C4-2B (cell line): ENCODE measurements around the gene NFAM1.

ENCODE experiments used
- H3K27ac ChIP-seq: fragments of 450-650 bp; 2 replicates; pipeline ENCODE4 v1.5.1; 2017
- ZFX ChIP-seq: fragments of 450-650 bp; IDR thresholded peaks from 2 replicates; pipeline ENCODE4 v1.6.1; 2017
- TF ChIP-seq, protein P1 (sequence below): fragments of 450-650 bp; conservative IDR thresholded peaks from 2 replicates; pipeline ENCODE4 v1.5.1; 2017; ENCODE audit warnings: mild to moderate bottlenecking

The NFAM1 gene

DNA sequence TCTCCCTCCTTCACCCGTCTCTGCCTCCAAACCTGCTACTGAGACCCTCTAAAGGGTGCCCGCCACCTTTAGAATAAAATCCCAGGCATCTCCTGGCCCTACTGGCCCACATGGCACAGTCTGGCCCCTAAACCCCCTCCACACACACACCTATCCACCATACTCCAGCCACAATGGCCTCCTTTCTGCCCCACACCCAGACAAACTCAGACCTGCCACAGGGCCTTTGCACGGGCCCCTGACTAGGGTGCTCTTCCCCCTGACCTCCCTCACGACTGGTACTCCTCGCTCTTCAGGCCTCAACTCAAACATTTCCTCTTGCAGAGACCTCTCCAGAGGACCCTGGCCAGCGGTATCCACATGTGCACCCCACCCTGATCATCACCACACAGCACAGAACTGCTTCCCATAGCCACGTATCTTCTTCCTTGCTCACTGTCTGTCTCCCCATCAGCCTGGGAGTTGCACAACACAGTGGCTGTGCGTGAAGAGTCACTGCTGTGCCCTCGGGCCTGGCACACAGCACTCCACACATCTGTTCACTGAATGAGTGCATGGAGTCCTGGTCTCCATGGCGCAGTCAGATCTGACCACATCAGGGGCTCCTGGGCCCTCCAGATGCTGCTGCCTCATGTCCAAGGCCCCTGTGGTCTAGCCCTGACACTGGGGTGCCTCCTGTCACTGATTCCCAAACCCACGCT, 95.5 kb downstream of the NFAM1 start:
- no peak overlapping the region for H3K27ac ChIP-seq
- TF ChIP-seq ZFX = no peak
- TF ChIP-seq, protein P1, sequence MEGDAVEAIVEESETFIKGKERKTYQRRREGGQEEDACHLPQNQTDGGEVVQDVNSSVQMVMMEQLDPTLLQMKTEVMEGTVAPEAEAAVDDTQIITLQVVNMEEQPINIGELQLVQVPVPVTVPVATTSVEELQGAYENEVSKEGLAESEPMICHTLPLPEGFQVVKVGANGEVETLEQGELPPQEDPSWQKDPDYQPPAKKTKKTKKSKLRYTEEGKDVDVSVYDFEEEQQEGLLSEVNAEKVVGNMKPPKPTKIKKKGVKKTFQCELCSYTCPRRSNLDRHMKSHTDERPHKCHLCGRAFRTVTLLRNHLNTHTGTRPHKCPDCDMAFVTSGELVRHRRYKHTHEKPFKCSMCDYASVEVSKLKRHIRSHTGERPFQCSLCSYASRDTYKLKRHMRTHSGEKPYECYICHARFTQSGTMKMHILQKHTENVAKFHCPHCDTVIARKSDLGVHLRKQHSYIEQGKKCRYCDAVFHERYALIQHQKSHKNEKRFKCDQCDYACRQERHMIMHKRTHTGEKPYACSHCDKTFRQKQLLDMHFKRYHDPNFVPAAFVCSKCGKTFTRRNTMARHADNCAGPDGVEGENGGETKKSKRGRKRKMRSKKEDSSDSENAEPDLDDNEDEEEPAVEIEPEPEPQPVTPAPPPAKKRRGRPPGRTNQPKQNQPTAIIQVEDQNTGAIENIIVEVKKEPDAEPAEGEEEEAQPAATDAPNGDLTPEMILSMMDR = no peak

DNA sequence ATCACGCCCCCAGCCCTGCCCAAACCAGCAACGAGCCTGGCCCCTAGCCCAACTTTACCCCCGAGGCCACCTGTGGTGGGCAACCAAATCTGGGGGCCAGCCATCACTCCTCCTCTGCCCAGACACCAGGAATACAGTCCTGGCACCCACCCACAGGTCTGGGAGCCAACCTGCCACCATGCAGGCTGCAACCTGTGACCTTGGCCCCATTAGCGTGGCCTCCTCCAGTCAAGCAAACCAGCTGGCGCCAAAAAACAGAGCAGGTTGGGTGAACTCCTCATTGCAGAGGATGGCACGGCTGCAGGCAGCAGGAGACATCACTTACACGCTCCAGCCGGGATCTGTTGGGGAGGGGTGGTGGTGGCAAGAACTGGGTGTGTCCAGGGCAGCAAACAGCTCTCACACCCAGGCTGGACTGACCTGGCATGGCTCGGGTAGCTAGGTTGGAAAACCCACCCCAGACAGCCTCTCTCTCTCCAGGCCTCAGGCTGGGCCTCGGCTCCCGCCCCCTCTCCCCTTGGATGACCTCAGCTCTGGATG, 96.3 kb downstream of the NFAM1 start:
- H3K27ac ChIP-seq = no peak overlapping the region
- no peak for TF ChIP-seq ZFX
- TF ChIP-seq, protein P1 = no peak

DNA sequence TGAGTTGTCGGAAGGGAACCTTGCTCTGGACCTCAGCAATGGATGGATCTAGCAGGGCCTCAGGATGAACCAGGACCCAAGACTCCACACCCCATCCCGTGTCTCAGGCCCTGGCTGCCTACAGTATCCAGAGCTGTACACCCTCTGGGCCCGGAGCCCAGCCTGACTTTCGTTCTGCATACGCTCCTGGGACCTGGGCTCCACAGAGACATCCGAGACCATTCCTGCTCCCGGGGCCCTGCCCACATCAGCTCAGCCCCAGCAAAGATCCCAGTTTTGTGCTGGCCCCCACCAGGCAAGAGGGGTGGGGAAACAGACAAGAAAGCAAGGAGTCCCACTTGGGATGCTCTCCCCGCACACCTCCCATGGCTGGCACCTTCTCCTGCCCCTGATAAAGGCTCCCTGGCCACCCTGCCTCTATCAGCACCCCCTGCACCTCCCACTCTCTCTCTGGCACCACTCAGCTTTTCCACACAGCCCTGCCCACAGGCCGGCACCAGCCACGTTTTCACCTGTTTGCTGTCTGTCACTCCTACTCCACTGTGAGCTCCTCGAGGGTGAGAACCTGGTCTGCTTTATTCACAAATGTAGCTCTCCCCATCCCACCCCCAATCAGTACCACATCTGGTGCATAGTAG, 97.2 kb downstream of the NFAM1 start:
- H3K27ac ChIP-seq = no peak overlapping the region
- TF ChIP-seq, protein P1 = no peak
- no peak for TF ChIP-seq ZFX

DNA sequence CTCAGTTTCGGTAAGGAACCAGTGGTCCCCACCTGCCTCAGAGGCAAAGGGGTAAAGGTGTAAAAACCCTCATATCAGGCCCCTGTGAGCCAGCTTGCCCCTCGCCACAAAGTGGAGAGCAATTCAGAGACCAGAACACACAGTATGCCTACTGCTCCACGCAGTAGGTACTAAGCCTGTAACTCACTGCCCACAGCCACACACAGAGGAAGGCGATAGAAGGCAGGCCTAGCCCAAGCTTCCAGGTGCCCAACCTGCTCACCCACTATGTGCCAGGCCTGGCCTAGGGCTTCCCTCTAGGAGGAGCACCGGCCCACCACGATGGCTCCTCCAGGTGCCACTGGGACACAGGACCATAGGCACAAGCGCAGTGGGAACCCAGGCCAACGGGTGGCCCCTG, 98.7 kb downstream of the NFAM1 start:
- no peak for TF ChIP-seq ZFX
- TF ChIP-seq, protein P1 = no peak
- H3K27ac ChIP-seq = no peak overlapping the region

DNA sequence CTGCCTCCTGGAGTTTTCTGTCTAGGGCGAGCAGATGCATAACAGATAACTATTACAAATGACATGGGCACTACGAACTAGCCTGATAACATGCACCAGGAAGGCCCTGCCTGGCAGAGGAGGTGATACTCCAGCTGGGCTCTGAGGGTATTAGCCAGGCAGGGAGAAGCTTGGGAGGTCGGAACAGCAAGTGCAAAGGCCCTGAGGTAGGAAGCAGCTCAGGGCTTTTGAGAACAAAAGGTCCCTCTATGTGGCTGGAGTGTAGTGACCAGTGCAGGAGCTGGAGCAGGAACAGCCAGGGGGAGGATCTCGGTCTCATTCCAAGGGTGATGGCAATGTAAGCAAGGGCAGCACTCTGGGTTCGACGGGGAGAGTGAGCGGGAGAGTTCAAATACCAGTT, 100.1 kb downstream of the NFAM1 start:
- no peak for TF ChIP-seq ZFX
- TF ChIP-seq, protein P1 = no peak
- H3K27ac ChIP-seq = no peak overlapping the region

DNA sequence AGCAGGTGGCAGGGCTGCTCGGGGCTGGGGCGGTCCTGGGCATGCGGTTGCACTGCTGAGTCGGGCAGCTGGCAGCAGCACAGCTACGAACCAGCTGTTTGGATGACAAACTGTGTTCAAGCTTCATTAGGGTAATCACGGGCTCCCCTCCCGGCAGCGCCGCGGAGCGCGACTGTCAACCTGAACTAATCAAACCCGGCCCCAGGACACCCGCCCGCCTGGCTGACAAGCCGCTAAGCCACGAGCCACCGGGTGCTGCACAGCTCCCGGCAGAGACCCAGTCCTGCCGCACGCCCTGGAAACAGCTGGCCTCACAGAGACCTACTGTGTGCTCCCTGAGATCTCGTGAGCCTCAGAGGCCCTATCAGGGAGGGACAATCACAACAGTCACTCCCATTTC, 101.2 kb downstream of the NFAM1 start:
- no peak overlapping the region for H3K27ac ChIP-seq
- no peak for TF ChIP-seq ZFX
- TF ChIP-seq, protein P1 = no peak
